ENCODE data around the gene RALGAPA2.

- no peak for TF ChIP-seq ELF1 (IDR thresholded peaks at IDR 0.05; ENCODE audit: borderline replicate concordance, low read depth)
- TF ChIP-seq CTCF (IDR thresholded peaks at IDR 0.05 in 2 of 3, conservative IDR thresholded peaks at IDR 0.05 in 1 of 3; ENCODE audit: borderline replicate concordance in 1 of 3, insufficient read depth in 1 of 3, low read depth in 2 of 3, low read length in 2 of 3) = no peak
- no peak for TF ChIP-seq POLR2AphosphoS5 (IDR thresholded peaks at IDR 0.05; ENCODE audit: low read depth, low read length)
- TF ChIP-seq MAX (IDR thresholded peaks at IDR 0.05) = no peak
- no peak for TF ChIP-seq ZBTB33 (IDR thresholded peaks at IDR 0.05; ENCODE audit: extremely low read depth, insufficient replicate concordance, low read length)
Measured at GRCh38 chr20:20683020-20683419, 29.4 kb downstream of the RALGAPA2 start.

Data from HCT116 (cell line).